ENCODE data around the gene METTL8. TPM values are rescaled to one million over a fixed set of nuclear protein-coding genes. Genes with fewer than 3 reads are reported as not detected.

Gene METTL8
- total RNA-seq, 1 donor from 2014 or later = 41.6 TPM

GRCh38 chr2:171452773-171453172, 19.0 kb upstream of the METTL8 start:
- Mint-ChIP-seq H3K27ac (no peak overlapping the region), H3K27me3 (ENCODE audit: low read depth) (no peaks in the 10 kb centered on the region), H3K9me3 (peaks cover 15% of the 10 kb centered on the region), H3K36me3 (peaks cover 38% of the 10 kb centered on the region), H3K4me1 (peaks cover 4% of the 10 kb centered on the region), H3K4me3 (no peak overlapping the region)
- TF ChIP-seq CTCF (IDR thresholded peaks at IDR 0.05; ENCODE audit: unreplicated experiment) = no peak
- no peak for DNase-seq (ENCODE audit: low spot score in 2 of 2, unreplicated experiment in 2 of 2)

- TF ChIP-seq CTCF (IDR thresholded peaks at IDR 0.05; ENCODE audit: unreplicated experiment) = no peak
Observed at GRCh38 chr2:171451074-171451473, 17.3 kb upstream of the METTL8 start.

GRCh38 chr2:171447675-171448074, 13.9 kb upstream of the METTL8 start:
- Mint-ChIP-seq H3K27me3 (ENCODE audit: low read depth) (no peaks in the 10 kb centered on the region), H3K4me1 (peaks cover 4% of the 10 kb centered on the region), H3K36me3 (peaks cover 19% of the 10 kb centered on the region), H3K27ac (no peak overlapping the region), H3K9me3 (no peaks in the 10 kb centered on the region), H3K4me3 (no peak overlapping the region)
- TF ChIP-seq CTCF (IDR thresholded peaks at IDR 0.05; ENCODE audit: unreplicated experiment) = no peak
- no peak for DNase-seq (ENCODE audit: low spot score in 2 of 2, unreplicated experiment in 2 of 2)

More at GRCh38 chr2:171451074-171451473, 17.3 kb upstream of the METTL8 start:
- H3K27me3 Mint-ChIP-seq (ENCODE audit: low read depth) = no peaks in the 10 kb centered on the region
- peak overlapping the region; percentile 67 for H3K27ac Mint-ChIP-seq
- peaks cover 34% of the 10 kb centered on the region for H3K36me3 Mint-ChIP-seq
- H3K9me3 Mint-ChIP-seq = peaks cover 12% of the 10 kb centered on the region
- peaks cover 4% of the 10 kb centered on the region for H3K4me1 Mint-ChIP-seq
- no peak overlapping the region for H3K4me3 Mint-ChIP-seq
- DNase-seq (ENCODE audit: low spot score in 2 of 2, unreplicated experiment in 2 of 2) = no peak

GRCh38 chr2:171441470-171441869, 7.7 kb upstream of the METTL8 start:
- H3K4me1 Mint-ChIP-seq = no peaks in the 10 kb centered on the region
- DNase-seq (ENCODE audit: low spot score in 2 of 2, unreplicated experiment in 2 of 2) = no peak
- no peak overlapping the region for H3K27ac Mint-ChIP-seq
- H3K36me3 Mint-ChIP-seq = peaks cover 34% of the 10 kb centered on the region
- no peak for TF ChIP-seq CTCF (IDR thresholded peaks at IDR 0.05; ENCODE audit: unreplicated experiment)
- H3K4me3 Mint-ChIP-seq = no peak overlapping the region
- H3K9me3 Mint-ChIP-seq = no peaks in the 10 kb centered on the region
- no peaks in the 10 kb centered on the region for H3K27me3 Mint-ChIP-seq (ENCODE audit: low read depth)

GRCh38 chr2:171436307-171436706, 2.5 kb upstream of the METTL8 start:
- Mint-ChIP-seq H3K36me3 (peaks cover 35% of the 10 kb centered on the region), H3K4me1 (peaks cover 26% of the 10 kb centered on the region), H3K4me3 (no peak overlapping the region), H3K9me3 (no peaks in the 10 kb centered on the region), H3K27me3 (ENCODE audit: low read depth) (no peaks in the 10 kb centered on the region), H3K27ac (no peak overlapping the region)
- DNase-seq (ENCODE audit: low spot score in 2 of 2, unreplicated experiment in 2 of 2) = no peak
- TF ChIP-seq CTCF (IDR thresholded peaks at IDR 0.05; ENCODE audit: unreplicated experiment) = no peak

Data from mesothelial cell of epicardium (in vitro differentiated cells).